ENCODE data around the gene TAF3.

The TAF3 gene

DNA sequence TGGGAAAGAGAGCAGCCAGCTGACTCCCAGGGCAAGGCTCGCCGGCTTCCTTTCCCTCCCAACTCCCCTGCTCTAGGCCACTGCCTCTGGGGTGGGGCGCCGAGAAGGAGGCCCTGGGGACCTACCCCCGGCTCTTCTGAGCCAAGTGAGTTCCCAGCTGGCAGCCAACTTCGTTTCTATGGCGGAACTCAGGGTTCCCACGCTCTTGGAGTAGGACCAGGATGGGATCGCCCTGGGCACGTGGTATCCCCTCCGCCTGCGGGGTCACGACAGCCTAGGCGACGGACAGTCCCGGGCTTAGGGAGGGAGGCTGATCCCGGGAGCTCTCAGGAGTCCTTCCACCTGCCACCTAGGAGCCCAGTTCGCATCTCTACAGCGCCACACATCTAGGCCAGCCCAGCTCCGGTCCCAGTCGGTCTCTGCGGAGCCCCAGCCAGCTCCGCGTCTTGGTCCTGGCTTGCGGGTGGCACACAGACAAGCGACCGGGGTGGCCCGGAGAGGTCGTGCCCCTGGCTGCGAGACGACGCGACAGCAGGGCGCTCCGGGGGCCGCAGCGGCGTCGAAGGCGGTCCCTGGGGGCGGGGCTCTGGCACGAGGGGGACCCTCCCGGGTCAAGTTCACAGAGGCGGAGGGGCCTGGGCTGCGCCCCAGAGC, 215.6 kb downstream of the TAF3 start:
- H3K36me3 Mint-ChIP-seq = peaks cover 4% of the 10 kb centered on the region
- H3K4me3 Mint-ChIP-seq = no peak overlapping the region
- peaks cover 16% of the 10 kb centered on the region for H3K4me1 Mint-ChIP-seq
- no peak overlapping the region for H3K27ac Mint-ChIP-seq
- peaks cover 1% of the 10 kb centered on the region for H3K9me3 Mint-ChIP-seq
- peaks cover 41% of the 10 kb centered on the region for H3K27me3 Mint-ChIP-seq

DNA sequence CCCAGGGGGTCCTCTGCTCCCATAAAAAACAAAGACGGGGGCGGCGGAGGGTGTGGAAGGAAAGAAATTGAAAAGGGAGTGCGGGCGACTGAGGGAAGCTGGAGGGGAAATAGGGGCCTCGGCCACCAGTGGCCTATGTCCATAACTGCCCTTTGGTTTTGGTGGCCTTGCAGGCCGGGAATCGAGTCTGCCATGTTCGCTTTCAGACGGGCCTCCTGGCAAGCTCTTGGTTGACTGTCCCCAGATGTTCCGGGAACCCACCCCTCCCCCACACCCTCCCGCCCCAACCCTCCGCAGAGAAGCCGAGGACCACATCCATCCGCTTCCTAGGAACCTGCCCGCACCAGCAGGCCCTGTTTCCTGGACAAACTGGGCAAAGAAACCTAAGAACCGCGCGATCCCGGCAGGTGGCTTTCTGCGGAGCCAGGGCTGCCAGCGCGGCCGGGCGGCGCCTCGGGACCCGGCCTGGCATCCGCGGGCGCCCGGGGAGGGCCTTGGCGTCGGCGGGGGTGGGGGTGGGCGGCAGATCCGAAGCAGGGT, 216.2 kb downstream of the TAF3 start:
- H3K27ac Mint-ChIP-seq = no peak overlapping the region
- peaks cover 47% of the 10 kb centered on the region for H3K27me3 Mint-ChIP-seq
- H3K4me1 Mint-ChIP-seq = peaks cover 16% of the 10 kb centered on the region
- H3K9me3 Mint-ChIP-seq = peaks cover 7% of the 10 kb centered on the region
- peaks cover 4% of the 10 kb centered on the region for H3K36me3 Mint-ChIP-seq
- H3K4me3 Mint-ChIP-seq = no peak overlapping the region

DNA sequence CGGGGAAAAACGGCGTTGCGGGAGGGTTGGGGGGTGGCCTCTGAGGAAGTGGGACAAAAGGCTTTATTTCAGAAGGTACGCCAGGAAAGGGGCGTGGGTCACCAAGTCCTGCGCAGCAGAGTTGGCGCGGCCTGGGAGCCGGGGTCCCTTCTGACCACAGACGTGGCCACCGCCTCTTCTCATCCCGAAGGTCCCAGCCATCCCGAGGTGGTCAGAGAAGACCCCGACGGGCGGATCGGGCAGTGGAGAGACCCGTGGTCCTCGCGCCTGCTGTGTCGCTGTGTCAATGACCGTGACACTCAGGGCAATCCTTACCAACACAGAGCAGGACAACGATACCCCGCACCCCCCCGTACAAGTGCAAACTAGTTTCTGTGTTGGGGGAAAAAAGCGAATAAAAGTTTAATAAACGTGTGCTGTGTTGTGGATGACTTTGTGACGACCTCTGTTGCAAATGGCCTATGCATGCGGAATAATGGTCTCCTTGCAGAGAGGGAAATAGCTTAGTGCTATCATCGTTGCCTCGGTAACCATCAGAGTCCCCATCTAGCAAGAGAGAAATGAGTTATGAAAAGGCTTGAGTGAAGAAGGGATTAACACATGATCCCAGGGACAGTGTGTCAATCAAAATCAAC, 216.8 kb downstream of the TAF3 start:
- H3K27me3 Mint-ChIP-seq = peaks cover 52% of the 10 kb centered on the region
- peaks cover 16% of the 10 kb centered on the region for H3K4me1 Mint-ChIP-seq
- peak overlapping the region; percentile 84 for H3K27ac Mint-ChIP-seq
- peaks cover 9% of the 10 kb centered on the region for H3K9me3 Mint-ChIP-seq
- peak overlapping the region; percentile 58 for H3K4me3 Mint-ChIP-seq
- peaks cover 4% of the 10 kb centered on the region for H3K36me3 Mint-ChIP-seq

DNA sequence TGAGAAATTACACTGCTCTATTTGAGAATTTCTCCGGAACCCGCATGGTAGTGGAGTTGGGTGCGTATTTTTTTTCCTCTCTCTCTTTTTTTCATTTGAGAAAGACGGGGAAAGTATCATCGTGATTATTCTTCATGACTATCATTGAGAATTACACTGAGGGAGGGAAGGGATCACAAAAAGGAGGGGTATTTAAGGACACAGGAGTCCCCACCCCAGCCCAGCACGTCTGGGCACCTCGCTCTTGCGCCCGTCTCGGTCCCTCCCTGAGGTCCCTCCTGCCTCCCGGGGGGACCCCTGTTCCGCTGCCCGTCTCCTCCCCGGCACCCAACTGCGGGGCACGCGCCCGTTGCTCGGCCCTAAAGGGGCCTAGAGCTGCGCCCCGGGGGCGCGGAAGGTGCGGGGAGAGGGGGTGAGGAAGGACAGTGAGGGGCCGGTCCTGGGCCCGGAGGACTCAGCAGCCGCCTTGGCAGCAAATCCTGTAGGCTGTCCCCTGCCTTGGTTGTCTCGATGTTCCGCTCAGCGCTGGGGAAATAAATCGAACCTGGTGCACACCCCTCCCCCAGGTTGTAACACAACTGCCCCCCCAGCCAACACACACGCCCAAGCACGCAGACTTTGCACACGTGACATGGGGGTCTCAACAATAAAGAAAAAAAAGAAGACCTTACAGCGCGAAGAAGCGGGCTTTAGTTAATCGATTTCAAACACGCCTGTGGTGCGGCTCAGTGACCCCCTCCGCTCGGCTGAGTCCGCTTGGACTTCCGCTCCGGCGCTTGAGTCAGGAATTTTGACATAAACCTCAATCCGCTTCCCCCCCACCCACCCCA, 217.6 kb downstream of the TAF3 start:
- H3K27me3 Mint-ChIP-seq = peaks cover 59% of the 10 kb centered on the region
- H3K4me3 Mint-ChIP-seq = peak overlapping the region; percentile 58
- peak overlapping the region; percentile 84 for H3K27ac Mint-ChIP-seq

DNA sequence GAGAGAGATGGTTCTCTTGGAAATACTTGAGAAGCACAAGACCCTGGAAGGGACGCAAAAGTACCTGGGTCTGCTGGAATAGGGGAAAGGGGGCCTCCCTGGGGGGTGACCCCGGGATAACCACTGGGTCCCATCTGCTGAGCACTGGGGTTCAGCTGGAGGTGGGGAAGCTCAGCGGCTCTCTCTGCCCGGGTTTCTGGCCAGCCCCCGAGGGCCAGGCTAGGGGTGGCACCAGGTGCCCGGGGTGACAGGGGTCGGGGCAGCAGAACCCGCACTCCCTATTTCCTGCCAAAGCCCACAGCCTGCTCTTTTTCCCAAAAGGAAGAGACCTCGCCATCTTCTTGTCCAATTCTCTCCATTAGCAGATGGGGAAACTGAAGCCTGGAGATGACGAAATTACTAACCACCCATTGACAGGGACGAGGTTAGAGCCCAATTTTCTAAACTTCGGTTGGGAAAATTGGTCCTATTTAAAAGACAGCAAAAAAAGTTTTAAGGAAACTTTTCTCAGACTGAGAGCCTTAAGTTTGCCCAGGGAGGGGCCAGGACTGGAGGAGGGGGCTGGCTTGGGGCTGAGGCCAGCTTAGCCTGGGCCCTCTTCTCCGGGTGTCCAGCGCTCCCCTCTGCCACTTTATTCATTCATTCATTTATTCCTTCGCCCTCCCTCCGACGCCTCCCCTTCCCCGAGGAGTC, 218.3 kb downstream of the TAF3 start:
- Mint-ChIP-seq H3K27me3 (peaks cover 61% of the 10 kb centered on the region), H3K9me3 (peaks cover 9% of the 10 kb centered on the region), H3K36me3 (peaks cover 4% of the 10 kb centered on the region), H3K4me3 (no peak overlapping the region), H3K4me1 (peaks cover 16% of the 10 kb centered on the region), H3K27ac (peak overlapping the region; percentile 23)

More for the DNA sequence above, 217.6 kb downstream of the TAF3 start:
- peaks cover 4% of the 10 kb centered on the region for H3K36me3 Mint-ChIP-seq
- H3K9me3 Mint-ChIP-seq = peaks cover 9% of the 10 kb centered on the region
- peaks cover 16% of the 10 kb centered on the region for H3K4me1 Mint-ChIP-seq

DNA sequence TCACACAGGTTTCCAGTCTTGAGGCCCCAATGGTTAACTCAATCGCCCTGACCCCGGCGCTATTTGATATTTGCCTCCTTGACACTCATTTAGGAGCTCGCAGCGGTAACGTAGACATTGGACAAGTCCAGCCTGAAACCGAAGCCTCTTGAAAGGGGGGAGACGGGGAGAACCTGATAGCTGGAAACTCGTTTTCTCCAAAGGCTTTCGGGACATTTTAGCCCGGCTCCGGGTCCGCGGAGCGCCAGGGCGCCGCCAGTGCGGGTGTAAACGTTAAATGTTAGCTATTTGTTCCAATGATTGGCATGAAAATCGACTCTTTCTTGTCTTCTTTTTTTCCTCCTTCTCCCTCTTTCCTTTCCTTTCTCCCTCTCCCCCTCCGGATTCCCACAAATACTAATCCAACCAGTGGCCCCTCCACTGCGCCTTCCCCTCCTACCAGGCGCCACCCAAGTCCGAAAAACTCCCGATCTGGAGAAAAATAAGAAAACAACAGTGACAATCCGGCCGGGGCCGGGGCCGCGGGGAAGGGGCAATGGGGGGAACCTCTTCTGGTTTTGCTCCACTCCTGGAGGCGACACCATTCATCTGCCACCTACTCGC, 219.0 kb downstream of the TAF3 start:
- H3K4me1 Mint-ChIP-seq = peaks cover 22% of the 10 kb centered on the region
- peaks cover 9% of the 10 kb centered on the region for H3K9me3 Mint-ChIP-seq
- H3K27me3 Mint-ChIP-seq = peaks cover 64% of the 10 kb centered on the region
- H3K4me3 Mint-ChIP-seq = no peak overlapping the region
- H3K36me3 Mint-ChIP-seq = peaks cover 4% of the 10 kb centered on the region
- peak overlapping the region; percentile 51 for H3K27ac Mint-ChIP-seq

DNA sequence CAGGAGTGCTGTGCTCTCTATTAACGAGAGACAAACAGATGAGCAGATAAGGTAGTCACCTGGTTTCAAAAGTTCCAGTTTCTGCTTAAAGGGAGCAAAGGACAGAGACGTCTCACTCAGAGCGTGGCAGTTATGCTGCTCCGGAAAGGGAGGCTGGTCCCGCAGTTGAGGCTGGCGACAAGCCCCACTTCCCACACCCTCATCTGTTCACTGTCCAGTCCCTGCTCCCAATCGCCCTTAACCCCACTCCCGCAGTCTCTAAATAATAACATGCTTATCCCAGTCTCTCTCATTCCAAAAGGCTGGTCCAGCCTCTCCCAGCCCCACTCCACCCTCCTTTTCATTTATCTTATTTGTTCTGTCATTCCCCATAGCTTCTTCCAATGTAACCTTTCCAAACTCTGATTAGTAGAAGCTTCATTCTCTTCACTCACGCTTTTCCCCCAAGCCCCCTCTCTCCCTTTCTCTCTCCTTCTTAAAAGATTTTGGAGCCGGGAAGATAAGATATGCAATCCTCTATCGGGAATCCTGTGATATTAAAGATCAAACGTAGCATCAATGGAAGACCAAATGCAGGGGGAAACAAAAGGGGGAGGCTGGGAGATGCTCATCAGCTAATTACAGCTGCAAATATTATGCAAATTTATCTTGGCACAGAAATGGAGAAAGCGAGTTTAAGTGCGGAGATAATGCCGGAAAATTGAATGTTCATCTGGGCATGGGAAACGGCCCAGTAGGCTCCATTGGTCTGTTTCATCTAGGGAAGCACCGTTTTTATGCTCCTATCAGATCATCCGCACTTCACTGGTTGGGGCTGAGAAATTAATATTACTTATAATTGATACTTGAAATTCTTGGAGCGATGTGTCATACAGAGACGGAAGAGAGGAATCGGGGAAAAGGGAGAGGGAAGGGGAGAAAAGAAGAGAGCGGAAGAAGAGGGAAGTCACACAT, 219.9 kb downstream of the TAF3 start:
- Mint-ChIP-seq H3K27ac (peak overlapping the region; percentile 75), H3K9me3 (peaks cover 9% of the 10 kb centered on the region), H3K4me3 (no peak overlapping the region), H3K27me3 (peaks cover 69% of the 10 kb centered on the region), H3K36me3 (peaks cover 4% of the 10 kb centered on the region), H3K4me1 (peaks cover 31% of the 10 kb centered on the region)

DNA sequence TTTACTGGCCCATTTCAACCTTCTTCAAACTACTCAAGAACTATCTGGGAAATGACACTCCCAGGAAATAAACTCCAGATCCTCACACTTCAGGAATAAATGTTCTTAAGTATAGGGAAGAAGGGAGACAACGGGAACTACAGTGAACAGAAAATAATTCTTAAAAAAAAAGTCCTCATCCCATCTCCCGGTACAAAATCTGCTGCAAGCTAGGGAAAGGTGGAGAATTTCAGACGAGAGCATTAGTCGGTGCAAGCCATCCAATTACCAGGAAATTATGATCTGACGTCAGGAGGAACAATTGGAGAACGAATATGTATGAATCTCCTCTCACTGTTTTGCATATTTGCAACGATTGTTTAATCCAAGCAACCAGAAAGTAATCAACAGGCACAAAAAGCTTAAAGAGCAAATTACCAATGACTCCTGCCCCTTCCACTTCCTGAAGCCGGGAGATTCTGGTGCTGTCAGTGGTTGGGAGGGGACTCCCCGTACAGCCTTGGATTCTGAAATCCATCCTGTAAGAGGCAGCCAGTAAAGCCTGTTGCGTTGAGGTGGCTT, 221.1 kb downstream of the TAF3 start:
- Mint-ChIP-seq H3K4me3 (no peak overlapping the region), H3K27me3 (peaks cover 70% of the 10 kb centered on the region), H3K9me3 (peaks cover 9% of the 10 kb centered on the region), H3K4me1 (peaks cover 41% of the 10 kb centered on the region), H3K27ac (peak overlapping the region; percentile 67), H3K36me3 (peaks cover 4% of the 10 kb centered on the region)

DNA sequence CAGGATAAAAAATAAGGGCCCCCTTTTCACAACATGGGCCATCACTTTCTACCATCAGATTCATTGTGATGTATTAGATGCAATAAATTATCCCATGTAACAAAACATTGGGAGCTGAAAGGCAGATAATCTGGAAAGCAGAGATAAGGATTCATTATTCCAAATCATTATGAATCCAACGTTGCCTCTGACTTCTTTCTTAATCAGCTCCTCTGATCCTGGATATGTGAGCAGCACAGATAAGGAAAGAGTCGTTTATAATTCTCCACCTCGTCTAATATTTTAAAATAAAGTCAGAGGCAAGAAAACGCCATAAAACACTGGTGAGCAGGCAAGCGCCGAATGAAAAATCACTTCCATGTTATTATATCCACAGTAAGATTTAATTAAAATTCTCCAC, 222.3 kb downstream of the TAF3 start:
- Mint-ChIP-seq H3K36me3 (no peaks in the 10 kb centered on the region), H3K4me3 (no peak overlapping the region), H3K27me3 (peaks cover 73% of the 10 kb centered on the region), H3K4me1 (peaks cover 47% of the 10 kb centered on the region), H3K27ac (peak overlapping the region; percentile 26), H3K9me3 (peaks cover 9% of the 10 kb centered on the region)

DNA sequence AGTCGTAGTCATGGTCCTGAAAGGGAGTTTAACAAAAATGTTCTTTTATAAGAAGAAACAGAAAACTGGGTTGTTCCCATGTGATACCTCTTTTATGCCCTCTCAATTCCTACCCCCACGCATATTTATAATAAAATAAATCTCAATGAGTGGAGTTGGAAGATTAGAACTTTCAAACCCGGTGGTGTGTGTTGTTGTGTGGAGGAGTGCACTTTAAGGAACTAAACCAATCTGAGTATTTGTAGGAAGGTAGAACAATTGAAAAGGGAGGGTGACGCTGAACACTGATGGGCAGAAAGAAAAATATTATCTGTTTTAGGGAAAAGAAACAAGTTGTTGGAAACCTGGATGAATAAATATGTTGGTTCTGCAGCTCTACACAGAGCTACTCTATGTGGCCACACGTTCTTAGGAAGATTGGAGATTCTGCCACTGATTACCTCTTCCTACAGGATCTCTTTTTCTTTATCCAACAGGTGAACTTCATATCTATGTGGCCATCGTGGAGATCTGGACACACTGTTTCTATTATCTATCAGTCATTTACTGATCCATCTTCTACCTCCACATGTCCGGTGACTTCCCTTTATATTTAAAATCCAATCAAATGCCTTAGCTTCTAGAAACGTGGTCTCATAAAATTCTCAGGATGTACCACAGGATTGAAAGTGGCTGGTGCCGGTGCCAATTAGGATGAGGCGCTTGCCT, 223.1 kb downstream of the TAF3 start:
- peaks cover 54% of the 10 kb centered on the region for H3K4me1 Mint-ChIP-seq
- no peak overlapping the region for H3K4me3 Mint-ChIP-seq
- peak overlapping the region; percentile 43 for H3K27ac Mint-ChIP-seq
- H3K9me3 Mint-ChIP-seq = peaks cover 9% of the 10 kb centered on the region
- no peaks in the 10 kb centered on the region for H3K36me3 Mint-ChIP-seq
- H3K27me3 Mint-ChIP-seq = peaks cover 81% of the 10 kb centered on the region

DNA sequence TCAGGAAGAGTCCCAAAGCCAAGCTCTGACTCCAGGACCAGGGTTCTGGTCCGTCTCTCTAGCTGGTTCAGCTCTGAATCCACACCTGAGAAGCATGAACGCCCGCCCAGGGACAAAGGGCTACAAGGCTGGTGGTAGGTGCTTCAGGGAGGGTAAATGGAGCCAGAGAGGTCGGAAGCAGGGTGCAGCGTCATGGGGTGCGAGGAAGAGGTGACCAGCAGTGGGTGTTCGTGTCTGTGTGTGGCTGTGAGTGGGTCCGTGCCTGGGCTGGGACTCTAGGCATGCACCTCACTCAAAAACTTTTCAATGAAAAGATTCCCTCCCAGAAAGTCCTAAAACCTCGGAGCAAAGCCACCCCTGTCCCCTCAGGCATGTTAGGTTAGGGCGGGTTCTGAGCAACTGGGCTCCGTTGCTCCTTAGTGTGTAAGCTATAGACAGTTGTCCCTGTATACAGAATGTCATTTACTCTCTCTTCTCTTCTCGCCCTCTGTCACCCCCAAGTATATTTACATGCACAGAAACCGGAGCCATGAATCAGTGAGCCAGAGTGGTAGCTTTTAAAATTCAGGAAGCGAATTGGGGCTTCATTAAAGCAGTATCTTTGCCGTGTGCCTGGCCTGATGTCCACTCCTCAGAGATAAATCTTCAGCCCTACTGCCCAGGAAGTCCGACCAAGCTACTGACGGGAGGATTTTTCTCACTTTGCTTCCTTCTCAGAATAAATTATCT, 223.9 kb downstream of the TAF3 start:
- Mint-ChIP-seq H3K36me3 (no peaks in the 10 kb centered on the region), H3K27ac (no peak overlapping the region), H3K27me3 (peaks cover 86% of the 10 kb centered on the region), H3K4me3 (no peak overlapping the region), H3K9me3 (peaks cover 9% of the 10 kb centered on the region), H3K4me1 (peaks cover 58% of the 10 kb centered on the region)

DNA sequence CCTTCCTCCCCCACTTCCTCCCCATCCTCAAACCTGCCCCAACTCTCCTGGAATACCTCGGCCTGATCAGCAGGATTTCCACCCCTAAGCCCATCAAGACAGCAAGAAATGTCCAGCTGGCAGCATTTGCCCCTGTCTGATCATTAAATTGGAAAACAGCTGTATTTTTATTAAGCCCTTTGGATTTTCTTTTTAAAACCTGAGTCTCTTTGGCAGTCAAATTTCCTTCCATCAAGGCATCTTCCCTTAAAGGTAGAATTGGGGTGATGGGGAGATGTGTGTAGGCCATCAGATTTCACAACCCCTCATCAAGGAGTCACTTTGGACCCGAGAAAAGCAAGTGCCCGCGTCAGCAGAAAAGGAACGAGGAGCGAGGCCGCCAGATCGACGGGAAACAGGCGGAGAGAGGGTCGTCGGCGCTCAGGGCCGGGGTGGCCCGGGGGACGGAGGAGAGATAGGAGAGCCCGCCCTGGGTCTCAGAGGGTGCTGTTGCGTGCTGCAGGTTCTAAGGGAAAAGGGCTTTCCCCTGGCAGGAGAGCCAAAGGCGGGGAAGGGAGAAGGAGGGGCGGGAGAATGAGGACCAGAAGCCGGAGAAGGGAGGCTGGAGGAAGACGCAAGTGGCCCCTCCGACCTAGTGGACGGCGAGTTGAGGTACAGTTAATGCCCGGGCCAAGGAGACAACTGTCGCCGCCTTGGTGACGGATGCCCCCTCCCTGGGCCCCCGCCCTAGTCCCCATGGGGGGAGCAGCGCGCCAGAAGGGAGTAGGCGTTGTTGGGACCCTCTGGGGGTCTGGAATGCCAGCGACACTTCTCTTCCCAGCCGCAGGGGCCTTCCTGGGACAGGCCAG, 224.6 kb downstream of the TAF3 start:
- Mint-ChIP-seq H3K4me3 (no peak overlapping the region), H3K4me1 (peaks cover 55% of the 10 kb centered on the region)

More for the DNA sequence above, 224.6 kb downstream of the TAF3 start:
- Mint-ChIP-seq H3K27ac (peak overlapping the region; percentile 80), H3K27me3 (peaks cover 89% of the 10 kb centered on the region), H3K9me3 (peaks cover 9% of the 10 kb centered on the region), H3K36me3 (no peaks in the 10 kb centered on the region)
